GM21447 (cell line): ENCODE measurements around the gene PRR15L.
A peak's percentile ranks its signal among the peaks of the same experiment; 100 is the strongest.
"Not testable (repeated sequence)": the region's sequence is repeated elsewhere in the genome, so short reads cannot be mapped to it uniquely, and the experiment has no call there.

Experiments
- ATAC-seq: cut with Tn5 transposase; IDR thresholded peaks from one replicate; pipeline ENCODE4 v1.9.1; 2021; ENCODE audit not compliant: unreplicated experiment

PRR15L gene

DNA sequence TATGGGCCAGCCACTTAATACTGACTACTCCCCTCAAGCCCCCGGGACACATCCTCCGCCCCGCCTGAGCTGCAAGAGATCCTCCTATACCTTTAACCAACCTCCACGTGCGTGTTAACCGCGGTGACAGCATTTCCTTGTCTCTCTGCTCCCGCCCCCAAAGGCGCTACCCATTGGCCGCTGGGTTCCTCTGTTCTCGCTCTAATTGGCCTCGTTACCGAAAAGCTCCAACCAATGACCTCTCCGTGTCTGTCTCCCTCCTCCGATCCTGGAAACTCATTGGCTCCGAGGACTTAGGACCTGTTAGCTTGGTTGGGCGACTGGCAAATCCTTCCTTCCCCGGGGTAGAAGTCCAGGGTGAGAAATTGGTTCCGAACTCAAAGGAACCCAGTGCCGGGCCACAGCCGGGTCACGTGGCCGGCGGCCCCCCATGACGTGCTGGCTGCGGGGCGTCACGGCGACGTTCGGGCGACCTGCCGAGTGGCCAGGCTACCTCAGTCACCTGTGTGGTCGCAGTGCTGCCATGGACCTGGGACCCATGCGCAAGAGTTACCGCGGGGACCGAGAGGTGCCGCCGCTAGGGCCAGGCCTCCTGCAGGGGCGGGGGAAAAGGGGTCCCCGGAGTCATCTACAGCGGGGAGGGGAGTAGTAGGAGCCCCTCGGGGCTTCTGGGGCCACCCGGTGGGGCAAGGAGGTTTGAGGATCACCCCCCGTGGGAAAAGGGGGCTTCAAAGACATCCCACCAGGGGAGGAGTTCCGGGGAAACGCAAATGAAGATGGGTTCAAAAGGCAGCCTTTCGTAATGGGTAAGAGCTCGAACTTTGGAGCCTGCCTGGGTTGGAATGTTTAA lies 16.2 kb downstream of the PRR15L start, which contains the start of gene PNPO:
Gene PNPO (plus strand): TSS at position 326 of the 850 bp plus-strand sequence. CDS start 105 bp downstream, at position 431.
- ATAC-seq: peak; percentile 89

DNA sequence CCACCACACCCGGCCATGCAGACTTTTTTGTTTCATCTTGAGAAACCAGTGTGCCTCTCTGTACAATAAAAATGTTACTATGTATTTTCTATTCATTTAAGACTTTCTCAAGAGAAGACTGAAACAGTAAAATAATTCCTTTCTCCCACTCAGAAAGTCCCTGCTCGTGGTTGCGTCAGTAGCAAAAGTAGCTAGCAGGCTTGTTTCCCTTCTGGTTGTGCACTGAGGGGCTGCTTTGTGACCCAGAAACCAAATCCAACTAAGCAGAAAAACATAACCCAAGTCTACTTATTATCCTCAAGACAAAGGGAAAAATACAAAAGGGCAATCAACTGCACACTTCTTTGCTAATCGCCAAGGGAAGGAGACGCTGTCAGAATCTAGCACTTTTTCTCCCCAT lies 19.7 kb downstream of the PRR15L start:
- no peak for ATAC-seq

DNA sequence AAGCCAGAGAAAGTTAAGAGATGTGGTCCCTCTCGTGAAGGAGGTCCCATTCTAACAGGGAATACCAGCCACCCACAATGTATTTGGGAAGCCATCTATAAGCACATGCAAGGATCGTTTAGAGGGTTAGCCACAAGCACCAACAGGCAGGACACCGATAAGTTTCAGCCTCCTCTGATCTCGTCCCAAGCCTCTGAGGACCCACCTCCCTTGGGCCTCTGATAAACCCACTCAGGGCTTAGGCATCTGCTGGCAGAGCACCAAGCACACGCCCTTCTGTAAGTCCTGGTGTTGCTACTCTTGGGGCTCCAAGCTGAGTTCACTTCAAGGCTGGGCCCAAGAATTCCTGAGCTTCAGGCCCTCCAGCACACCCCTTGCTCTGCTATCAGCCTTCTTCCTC lies 21.7 kb downstream of the PRR15L start:
- no peak for ATAC-seq

DNA sequence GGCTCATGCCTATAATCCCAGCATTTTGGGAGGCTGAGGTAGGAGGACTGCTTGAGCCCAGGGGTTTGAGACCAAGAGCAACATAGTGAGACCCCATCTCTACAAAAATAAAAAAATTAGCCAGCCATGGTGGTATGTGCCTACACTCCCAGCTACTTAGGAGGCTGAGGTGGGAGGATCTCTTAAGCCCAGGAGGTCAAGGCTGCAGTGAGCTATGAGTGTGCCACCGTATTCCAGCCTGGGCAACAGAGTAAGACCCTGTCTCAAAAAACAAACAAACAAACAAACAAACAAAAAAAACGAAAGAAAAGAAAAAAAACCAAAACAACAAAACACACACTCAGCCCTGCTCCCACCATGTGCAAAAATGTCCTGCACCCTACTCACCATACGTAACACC lies 22.2 kb downstream of the PRR15L start:
- not testable (repeated sequence) for ATAC-seq

DNA sequence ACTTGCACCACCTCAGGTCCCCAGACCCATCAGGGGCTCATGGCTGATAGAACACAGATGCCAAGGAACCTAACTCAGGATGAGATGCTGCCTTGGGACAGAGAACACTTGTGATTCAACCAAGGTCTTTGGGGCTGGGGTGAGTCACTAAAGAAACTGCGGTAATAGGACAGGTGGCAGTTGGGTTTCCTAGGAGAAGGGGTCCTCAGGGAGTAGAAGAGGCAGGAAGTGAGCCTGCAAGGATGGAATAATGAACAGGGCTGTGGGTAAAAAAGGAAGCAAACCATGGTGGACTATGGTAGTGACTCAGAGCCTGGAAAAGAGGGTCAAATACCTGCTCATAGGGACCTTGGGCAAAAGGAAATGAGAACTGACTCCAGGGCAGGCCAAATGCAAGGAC lies 22.8 kb downstream of the PRR15L start:
- ATAC-seq: no peak

DNA sequence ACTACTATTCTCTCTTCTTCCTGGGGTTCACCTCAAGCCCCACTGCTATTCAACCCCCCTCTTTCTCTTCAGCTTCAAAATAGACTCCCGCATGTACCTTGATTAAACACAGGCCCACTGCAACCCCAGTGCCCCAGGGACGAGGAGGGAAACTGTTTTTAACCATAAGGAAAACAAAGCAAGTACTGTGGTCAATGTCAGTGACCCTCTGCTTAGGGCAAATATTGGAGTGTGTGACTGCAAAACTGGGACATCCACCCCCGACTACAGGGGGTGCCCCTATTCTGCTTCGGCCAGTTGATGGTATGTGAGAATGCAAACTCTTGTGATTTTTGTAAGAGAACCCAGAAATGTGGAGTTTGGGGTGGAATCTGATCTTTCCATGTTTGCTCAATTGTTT lies 25.8 kb downstream of the PRR15L start:
- ATAC-seq: no peak

DNA sequence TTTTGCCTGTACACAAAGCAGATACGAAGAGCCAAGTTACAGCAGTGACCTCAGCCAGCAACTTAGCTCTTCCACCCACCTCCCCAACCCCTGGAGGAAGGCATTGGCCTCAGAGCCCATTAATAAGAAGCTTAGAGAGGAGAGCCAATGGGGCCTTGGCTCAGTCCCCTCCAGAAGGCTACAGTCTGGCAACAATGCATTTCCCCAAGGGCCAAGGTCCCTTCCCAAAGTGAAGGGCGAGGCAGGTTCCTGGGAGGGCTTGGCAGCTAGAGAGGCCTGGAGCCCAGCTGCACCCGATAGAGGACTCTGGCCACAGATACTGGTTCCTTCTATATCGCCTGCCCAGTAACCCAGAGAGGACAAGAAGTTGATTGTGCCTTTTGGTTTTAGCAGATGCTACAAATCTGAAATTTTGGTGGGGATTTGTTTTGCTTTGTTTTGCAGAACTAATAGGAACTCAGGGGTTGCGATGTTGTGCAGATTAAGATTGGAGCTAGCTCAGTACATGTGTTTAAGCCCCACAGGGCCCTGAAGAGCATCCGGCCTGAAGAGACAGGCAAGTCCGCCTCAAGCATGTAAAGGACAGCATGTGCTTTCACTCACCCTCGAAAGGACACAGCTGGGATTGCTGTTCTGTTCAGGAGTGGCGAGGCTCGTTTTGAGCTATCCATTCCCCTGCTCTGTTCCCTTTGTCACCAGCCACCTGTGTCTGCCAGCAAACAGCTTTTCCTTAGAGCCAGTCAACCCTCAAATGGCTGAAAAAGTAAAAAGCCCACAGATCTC lies 28.3 kb downstream of the PRR15L start:
- no peak for ATAC-seq

DNA sequence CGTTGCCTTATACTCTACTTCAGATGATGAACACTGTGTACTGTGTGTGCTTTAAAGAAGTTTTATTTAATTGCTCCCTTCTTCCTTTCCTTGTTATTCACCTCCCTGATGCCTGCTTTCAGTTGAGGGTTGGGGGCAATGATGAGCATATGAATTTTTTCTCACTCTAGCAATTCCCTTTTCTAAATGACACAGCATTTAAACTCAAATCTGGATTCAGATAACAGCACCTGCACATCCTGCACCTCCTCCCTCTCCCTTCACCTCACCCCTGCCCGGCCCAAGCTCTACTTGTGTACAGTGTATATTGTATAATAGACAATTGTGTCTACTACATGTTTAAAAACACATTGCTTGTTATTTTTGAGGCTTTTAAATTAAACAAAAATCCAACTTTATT lies 29.3 kb downstream of the PRR15L start:
- ATAC-seq: no peak

DNA sequence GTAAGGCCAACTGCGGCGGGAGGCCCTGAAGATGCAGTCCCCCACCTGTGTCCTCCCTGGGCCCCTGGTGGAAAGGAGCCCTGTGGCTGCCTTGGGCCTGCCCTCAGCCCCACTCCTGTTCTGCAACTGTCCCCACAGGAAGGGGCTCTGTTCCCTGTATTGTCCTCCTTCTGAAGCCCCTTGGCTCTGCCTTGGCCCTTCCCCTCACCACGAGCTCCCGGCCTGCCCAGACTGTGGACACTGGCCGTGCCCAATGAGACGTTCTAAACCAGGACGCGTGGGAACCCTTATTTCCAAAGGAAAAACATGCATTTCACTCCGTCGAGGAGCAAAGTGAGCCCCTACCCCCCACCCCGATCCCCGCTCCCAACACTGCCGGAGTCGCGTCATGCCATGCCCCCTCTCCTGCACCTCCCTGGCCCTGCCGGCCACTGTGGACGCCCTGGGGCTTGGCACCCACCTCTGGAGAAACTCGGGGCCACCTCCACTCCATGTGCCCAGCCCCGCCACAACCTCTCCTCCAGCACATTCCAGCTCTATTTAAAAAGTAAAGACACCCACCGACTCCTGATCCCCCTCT lies 29.8 kb downstream of the PRR15L start:
- ATAC-seq: no peak

DNA sequence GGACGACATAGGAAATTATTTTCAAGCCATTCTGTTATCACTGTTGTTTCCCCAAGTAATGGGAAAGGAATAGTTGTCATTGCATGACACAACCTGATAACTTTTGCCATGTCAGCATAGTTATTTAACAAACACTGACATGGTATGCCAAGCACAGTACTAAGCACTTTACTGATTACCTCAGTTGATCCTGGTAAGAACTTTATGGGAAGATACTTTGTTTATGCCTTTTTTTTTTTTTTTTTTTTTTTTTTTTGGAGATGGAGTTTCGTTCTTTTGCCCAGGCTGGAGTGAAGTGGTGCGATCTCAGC lies 32.0 kb downstream of the PRR15L start:
- ATAC-seq: no peak

DNA sequence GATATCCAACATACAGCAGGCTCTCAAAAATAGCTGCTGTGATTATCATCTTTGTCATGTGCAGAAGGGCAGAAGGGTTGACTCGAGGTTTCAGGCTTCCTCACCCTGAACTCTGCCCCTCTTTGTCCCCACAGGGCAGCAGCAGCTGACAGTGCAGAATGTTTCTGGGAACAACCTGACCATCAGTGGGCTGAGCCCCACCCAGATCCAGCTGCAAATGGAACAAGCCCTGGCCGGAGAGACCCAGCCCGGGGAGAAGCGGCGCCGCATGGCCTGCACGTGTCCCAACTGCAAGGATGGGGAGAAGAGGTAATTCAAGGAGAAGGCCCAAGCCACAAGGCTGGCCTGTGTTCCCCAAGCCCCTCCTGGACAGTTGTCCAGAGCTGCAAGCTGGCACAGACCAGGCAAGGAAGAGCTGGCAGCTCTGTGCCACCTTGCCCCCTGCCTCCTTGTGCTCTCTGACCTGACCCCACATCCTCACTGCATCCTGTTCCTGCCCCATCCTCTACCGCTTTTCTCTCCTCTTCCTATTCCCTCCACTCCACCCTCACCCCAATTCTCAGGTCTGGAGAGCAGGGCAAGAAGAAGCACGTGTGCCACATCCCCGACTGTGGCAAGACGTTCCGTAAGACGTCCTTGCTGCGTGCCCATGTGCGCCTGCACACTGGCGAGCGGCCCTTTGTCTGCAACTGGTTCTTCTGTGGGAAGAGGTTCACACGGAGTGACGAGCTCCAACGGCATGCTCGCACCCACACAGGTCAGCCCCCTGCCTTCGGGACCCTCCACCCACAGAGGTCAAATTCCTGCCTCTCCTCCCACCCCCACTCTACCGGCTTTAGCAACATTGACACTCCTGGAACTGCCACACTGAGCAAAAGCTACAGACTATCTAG lies 32.7 kb downstream of the PRR15L start:
- ATAC-seq: no peak

DNA sequence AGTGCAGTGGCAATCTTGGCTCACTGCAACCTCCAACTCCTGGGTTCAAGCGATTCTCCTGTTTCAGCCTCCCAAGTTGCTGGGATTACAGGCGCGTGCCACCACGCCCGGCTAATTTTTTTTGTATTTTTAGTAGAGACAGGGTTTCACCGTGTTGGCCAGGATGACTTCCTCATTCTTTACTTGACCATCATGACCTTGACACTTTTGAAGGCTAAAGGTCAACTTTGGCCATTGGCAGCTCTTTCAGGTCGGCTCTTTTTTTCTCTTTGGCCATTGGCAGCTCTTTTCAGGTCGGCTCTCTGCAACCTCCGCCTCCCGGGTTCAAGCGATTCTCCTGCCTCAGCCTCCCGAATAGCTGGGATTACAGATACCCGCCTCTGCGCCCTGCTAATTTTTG lies 37.8 kb downstream of the PRR15L start:
- ATAC-seq: not testable (repeated sequence)

DNA sequence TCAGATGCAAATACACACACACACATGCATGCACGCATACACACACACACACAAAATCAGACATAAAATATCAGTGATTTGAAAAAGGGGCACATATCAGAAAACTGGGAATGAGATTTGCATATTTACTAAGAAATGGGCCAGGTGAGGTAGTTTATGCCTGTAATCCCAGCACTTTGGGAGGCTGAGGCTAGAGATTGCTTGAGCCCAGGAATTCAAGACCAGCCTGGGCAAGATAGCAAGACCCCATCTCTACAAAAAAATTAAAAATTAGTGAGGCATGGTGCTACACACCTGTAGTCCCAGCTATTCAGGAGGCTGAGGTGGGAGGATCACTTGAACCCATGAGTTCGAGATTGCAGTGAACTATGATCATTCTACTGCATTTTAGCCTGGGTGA lies 38.7 kb downstream of the PRR15L start:
- no peak for ATAC-seq

DNA sequence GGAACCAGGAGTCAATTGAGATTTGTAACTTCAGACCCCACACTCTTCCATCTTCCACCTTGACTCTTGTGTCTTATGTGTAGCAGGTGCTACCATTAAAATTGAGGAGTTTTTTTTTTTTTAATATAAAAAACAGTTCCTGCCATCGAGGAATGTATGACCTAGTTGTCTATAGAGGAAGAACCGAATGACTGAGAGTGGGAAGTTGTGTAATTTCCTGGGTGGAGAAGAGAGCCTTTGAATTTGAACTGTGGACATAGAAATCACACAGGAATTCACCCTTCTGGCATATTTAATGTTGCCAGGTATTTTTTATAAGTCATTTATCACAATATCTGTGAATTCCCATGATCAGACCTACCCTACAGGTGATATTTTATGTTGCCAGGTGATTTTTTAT lies 39.7 kb downstream of the PRR15L start:
- no peak for ATAC-seq

DNA sequence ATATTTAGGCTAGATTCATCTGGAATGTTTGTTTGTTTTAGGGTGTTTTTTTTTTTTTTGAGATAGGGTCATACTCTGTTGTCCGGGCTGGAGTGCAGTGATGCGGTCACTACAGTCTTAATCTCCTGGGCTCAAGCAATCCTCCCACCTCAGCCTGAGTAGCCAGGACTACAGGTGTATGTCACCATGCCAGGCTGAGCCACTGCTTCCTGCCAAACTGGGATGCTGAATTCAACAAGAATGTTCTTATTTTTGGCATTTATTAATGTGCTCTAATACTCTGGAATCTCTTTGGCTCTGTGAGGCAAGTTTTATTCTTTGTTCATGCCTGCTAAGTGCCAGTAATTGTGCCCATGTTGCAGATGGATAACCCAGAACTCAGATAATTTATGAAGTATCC lies 40.1 kb downstream of the PRR15L start:
- no peak for ATAC-seq

DNA sequence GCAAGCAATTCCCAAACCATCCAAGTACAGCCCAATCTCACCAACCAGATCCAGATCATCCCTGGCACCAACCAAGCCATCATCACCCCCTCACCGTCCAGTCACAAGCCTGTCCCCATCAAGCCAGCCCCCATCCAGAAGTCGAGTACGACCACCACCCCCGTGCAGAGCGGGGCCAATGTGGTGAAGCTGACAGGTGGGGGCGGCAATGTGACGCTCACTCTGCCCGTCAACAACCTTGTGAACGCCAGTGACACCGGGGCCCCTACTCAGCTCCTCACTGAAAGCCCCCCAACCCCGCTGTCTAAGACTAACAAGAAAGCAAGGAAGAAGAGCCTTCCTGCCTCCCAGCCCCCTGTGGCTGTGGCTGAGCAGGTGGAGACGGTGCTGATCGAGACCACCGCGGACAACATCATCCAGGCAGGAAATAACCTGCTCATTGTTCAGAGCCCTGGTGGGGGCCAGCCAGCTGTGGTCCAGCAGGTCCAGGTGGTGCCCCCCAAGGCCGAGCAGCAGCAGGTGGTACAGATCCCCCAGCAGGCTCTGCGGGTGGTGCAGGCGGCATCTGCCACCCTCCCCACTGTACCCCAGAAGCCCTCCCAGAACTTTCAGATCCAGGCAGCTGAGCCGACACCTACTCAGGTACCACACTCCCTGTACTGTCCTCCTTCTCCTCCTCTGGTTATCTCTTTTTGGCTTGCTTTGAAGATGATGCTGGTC lies 41.0 kb downstream of the PRR15L start:
- no peak for ATAC-seq

DNA sequence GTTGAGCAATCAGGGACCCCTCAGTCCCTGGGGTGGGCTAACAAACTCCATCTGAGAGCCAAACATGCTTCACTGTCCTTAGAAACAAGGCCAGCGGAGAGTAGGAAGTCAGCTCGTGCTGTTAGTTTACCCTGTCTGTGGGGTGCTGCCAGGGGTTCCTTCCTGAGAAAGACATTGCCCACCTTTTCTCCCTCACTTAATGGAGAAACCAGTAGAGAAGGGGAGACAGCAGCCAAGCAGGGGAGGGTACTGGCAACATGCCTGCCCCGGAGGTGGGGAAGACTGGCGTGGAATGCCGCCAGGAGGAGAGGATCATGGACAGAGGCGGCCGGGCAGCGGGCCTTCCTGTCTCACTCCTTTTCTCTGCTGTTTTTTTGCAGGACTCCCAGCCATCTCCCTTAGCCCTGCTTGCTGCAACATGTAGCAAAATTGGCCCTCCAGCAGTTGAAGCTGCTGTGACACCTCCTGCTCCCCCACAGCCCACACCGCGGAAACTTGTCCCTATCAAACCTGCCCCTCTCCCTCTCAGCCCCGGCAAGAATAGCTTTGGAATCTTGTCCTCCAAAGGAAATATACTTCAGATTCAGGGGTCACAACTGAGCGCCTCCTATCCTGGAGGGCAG lies 41.8 kb downstream of the PRR15L start:
- ATAC-seq: no peak

DNA sequence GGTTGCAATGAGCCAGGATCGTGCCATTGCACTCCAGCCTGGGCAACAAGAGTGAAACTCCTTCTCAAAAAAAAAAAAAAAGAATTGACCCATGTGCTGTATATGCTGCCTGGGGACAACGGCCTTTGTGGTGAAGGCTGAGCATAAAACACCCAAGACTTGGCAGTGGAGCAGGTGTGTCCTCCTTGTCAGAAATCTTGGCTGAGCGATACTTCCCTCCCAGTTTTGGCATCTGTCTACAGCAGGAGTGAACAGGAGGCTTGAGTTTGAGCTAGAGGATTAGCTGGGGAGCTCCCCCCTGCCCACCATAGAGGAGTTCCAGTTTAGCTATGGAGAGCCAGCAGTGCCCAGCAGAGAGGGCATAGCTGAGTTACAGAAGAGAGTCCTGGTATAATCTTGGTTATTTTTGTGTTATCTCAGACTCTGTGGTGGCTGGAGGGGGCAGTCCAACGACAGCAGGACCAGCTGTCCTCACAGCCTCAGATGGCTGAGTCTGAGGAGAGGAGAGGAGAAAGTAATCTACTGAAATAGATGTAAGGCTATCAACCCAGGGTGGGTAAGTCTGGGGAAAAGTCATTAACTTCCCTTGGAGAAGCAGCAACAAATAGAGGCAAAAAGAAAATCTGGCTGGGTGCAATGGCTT lies 43.3 kb downstream of the PRR15L start:
- ATAC-seq: no peak

DNA sequence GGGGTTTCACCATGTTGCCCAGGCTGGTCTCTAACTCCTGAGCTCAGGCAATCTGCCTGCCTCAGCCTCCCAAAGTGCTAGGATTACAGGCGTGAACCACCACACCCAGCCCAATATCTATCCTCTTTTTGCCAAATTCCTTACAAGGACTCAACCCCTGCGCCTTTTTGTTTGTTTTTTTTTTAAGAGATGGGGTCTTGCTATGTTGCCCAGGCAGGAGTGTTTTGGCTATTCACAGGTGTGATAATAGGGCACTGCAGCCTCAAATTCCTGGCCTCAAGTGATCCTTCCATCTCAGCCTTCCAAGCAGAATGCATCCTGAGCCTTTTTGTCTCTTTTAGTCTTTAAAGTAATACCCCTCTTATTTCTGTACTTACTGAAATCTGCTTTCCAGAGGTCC lies 44.6 kb downstream of the PRR15L start:
- no peak for ATAC-seq
